HepG2 (cell line): ENCODE data around the gene PIMREG. TPM values are rescaled to one million over a fixed set of nuclear protein-coding genes. Genes with fewer than 3 reads are reported as not detected.

Experiments used
- ATAC-seq: fragments of 200-7000 bp; cut with Tn5 transposase; 3 replicates; pipeline ENCODE4 v1.9.1; 2020; ENCODE audit warnings: mild to moderate bottlenecking, moderate library complexity
- BruUV-seq: library from RNA; stranded (reverse); fragments of 400-500 nt; replicated peaks from 2 replicates; lab custom pipeline; 2021; lab: Mats Ljungman, UMichigan
- CTCF ChIA-PET: fragments of 300-600 bp; formaldehyde crosslinking; extraction: SDS; loops from one replicate; lab custom pipeline; 2021; ENCODE audit warnings: low total read pairs, inconsistent platforms, low intra/inter-chr PET ratio; lab: Yijun Ruan, JAX
- POLR2A ChIA-PET: fragments of 350-600 bp; sonication (Branson Sonifier 250); formaldehyde crosslinking; loops from one replicate; lab custom pipeline; 2020; ENCODE audit warnings: antibody characterized with exemption, inconsistent platforms; lab: Yijun Ruan, JAX
- DNase-seq: peaks from one replicate; pipeline ENCODE4 v3.0.0-alpha.2; 2015; ENCODE audit warnings: low spot score
- FAIRE-seq: peaks from 3 replicates; lab custom pipeline; 2011; peaks lifted over from hg19 to GRCh38; lab: Jason Lieb, UNC
- H2AFZ ChIP-seq: one replicate; pipeline ENCODE4 v1.6.1; 2011; ENCODE audit warnings: low read length, inconsistent platforms
- H3K27ac ChIP-seq: fragments of 300-600 bp; 3 replicates; pipeline ENCODE4 v1.8.0; 2011; ENCODE audit warnings: mixed run types, mild to moderate bottlenecking, mixed read lengths, low read length, inconsistent platforms; ENCODE audit not compliant: insufficient read depth; ENCODE audit errors: extremely low read length
- H3K27me3 ChIP-seq, 2 experiments: fragments of 200-600 bp in 1 of 2; 2 replicates in 1 of 2; 3 replicates in 1 of 2; pipeline versions ENCODE4 v1.6.0 to v1.8.0; 2011; ENCODE audit warnings: low read length in 2 of 2, mild to moderate bottlenecking in 2 of 2, moderate library complexity in 2 of 2, inconsistent platforms in 1 of 2; ENCODE audit not compliant: insufficient read depth in 2 of 2, control insufficient read depth in 1 of 2
- H3K36me3 ChIP-seq, 2 experiments: fragments of 200-600 bp in 1 of 2; replicated peaks in 1 of 2; 2 replicates in 1 of 2; 3 replicates in 1 of 2; pipeline versions ENCODE4 v1.5.1 to v1.8.0; 2011; ENCODE audit warnings: low read length in 2 of 2, inconsistent platforms in 1 of 2; ENCODE audit not compliant: insufficient read depth in 2 of 2, control insufficient read depth in 1 of 2
- H3K4me1 ChIP-seq: 2 replicates; pipeline ENCODE4 v1.5.1; 2012; ENCODE audit warnings: low read length, inconsistent platforms; ENCODE audit not compliant: insufficient read depth
- H3K4me2 ChIP-seq: 2 replicates; pipeline ENCODE4 v1.6.0; 2011; ENCODE audit warnings: low read depth, low read length, inconsistent platforms
- H3K4me3 ChIP-seq, 3 experiments: fragments of 200-600 bp in 1 of 3; sonication (generic), shearing (Covaris generic) in 1 of 3; replicated peaks in 1 of 3; 2 replicates each; pipeline ENCODE4 v1.5.1; 2011 to 2016; ENCODE audit warnings: low read length in 3 of 3, inconsistent platforms in 2 of 3, low read depth in 2 of 3, mild to moderate bottlenecking in 2 of 3, control low read depth in 1 of 3, mixed read lengths in 1 of 3; ENCODE audit not compliant: insufficient read depth in 1 of 3
- H3K79me2 ChIP-seq: one replicate; pipeline ENCODE4 v1.6.1; 2011; ENCODE audit warnings: low read length, inconsistent platforms; ENCODE audit not compliant: insufficient read depth
- H3K9ac ChIP-seq: 2 replicates; pipeline ENCODE4 v1.6.0; 2011; ENCODE audit warnings: mild to moderate bottlenecking, low read depth, low read length, inconsistent platforms; ENCODE audit not compliant: insufficient read depth
- H3K9me3 ChIP-seq: 2 replicates; pipeline ENCODE4 v1.5.1; 2012; ENCODE audit warnings: mild to moderate bottlenecking, low read length
- H4K20me1 ChIP-seq: 2 replicates; pipeline ENCODE4 v1.6.0; 2011; ENCODE audit warnings: inconsistent platforms, mild to moderate bottlenecking, low read length, moderate library complexity; ENCODE audit not compliant: insufficient read depth
- BORCS8-MEF2B ChIP-seq: sonication (generic); formaldehyde crosslinking; IDR thresholded peaks from 2 replicates; pipeline ENCODE4 v1.8.0; 2022; ENCODE audit warnings: mild to moderate bottlenecking, missing genetic modification reagents
- ETV5 ChIP-seq: IDR thresholded peaks from 2 replicates; pipeline ENCODE4 v1.6.1; 2018; ENCODE audit warnings: missing biosample characterization, missing genetic modification reagents, inconsistent platforms, borderline replicate concordance
- HNRNPUL1 ChIP-seq: fragments of 200-400 bp; formaldehyde crosslinking; IDR thresholded peaks from 2 replicates; pipeline ENCODE4 v1.6.1; 2017; ENCODE audit warnings: low read depth, mild to moderate bottlenecking, low read length, moderate library complexity
- SMAD9 ChIP-seq: sonication (generic); formaldehyde crosslinking; IDR thresholded peaks from 2 replicates; pipeline ENCODE4 v1.5.1; 2020; ENCODE audit warnings: mild to moderate bottlenecking, missing genetic modification reagents
- SP5 ChIP-seq: IDR thresholded peaks from 2 replicates; pipeline ENCODE4 v1.6.1; 2016; ENCODE audit warnings: low read depth, borderline replicate concordance
- TOE1 ChIP-seq: sonication (generic); formaldehyde crosslinking; IDR thresholded peaks from 2 replicates; pipeline ENCODE4 v1.4.0; 2020; ENCODE audit warnings: mild to moderate bottlenecking, missing genetic modification reagents
- ZC3H4 ChIP-seq: sonication (generic); formaldehyde crosslinking; IDR thresholded peaks from 2 replicates; pipeline ENCODE4 v1.4.0; 2020; ENCODE audit warnings: missing genetic modification reagents, borderline replicate concordance
- ZFP41 ChIP-seq: sonication (generic); formaldehyde crosslinking; IDR thresholded peaks from 2 replicates; pipeline ENCODE4 v1.4.0; 2020; ENCODE audit warnings: mild to moderate bottlenecking, missing genetic modification reagents, borderline replicate concordance
- ZNF160 ChIP-seq: sonication (generic); formaldehyde crosslinking; IDR thresholded peaks from 2 replicates; pipeline ENCODE4 v1.8.0; 2022; ENCODE audit warnings: mild to moderate bottlenecking, inconsistent platforms, missing genetic modification reagents
- ZNF543 ChIP-seq: sonication (generic); formaldehyde crosslinking; IDR thresholded peaks from 2 replicates; pipeline ENCODE4 v1.4.0; 2020; ENCODE audit warnings: mild to moderate bottlenecking, missing genetic modification reagents
- ZNF737 ChIP-seq: sonication (generic); formaldehyde crosslinking; IDR thresholded peaks from 2 replicates; pipeline ENCODE4 v1.5.0; 2020; ENCODE audit warnings: missing genetic modification reagents, mild to moderate bottlenecking, borderline replicate concordance
- WGBS: methylation state at CpG from one replicate; pipeline ENCODE4 v1.1.6; 2017; ENCODE audit warnings: low lambda C conversion rate; 5-methylcytosine and 5-hydroxymethylcytosine counted together
- in situ Hi-C: cut with HindIII; loops from 2 replicates; pipeline ENCODE4 v1.10.0; 2017; ENCODE audit warnings: low pct_unique_long_range_greater_than_20kb; ENCODE audit not compliant: extremely low pct_ligation_motif_present
- intact Hi-C: fragments of 100-400 bp; cut with micrococcal nuclease; formaldehyde crosslinking; loops from one replicate; pipeline ENCODE4 v1.10.0; 2022; ENCODE audit not compliant: unreplicated experiment
- polyA plus RNA-seq, 8 experiments: library from polyadenylated mRNA; depleted of rRNA in 3 of 8; stranded (reverse) in 7 of 8; unstranded in 1 of 8; fragments of >200 nt; fragmentation: Illumina TruSeq in 4 of 8; extraction: Trizol in 4 of 8; gene quantifications; 2 replicates each; pipeline versions ENCODE4 v1.2.1 to v1.2.3, GENCODE V29; 2011 to 2016; ENCODE audit warnings: low read depth in 4 of 8, missing spikeins in 1 of 8, mixed read lengths in 1 of 8; ENCODE audit not compliant: insufficient read depth in 1 of 8
- total RNA-seq, 5 experiments: library from RNA; depleted of rRNA; stranded (reverse); fragments of >200 nt; fragmentation: Illumina TruSeq; extraction: Trizol; gene quantifications; 2 replicates each; pipeline ENCODE4 v1.2.3, GENCODE V29; 2016; ENCODE audit warnings: low read depth in 1 of 5
- TF ChIP-seq, protein P1 (sequence below): sonication (generic); formaldehyde crosslinking; IDR thresholded peaks from 2 replicates; pipeline ENCODE4 v1.5.1; 2020; ENCODE audit warnings: missing genetic modification reagents, mild to moderate bottlenecking, borderline replicate concordance
- TF ChIP-seq, protein P2 (sequence below): sonication (generic); formaldehyde crosslinking; IDR thresholded peaks from 2 replicates; pipeline ENCODE4 v1.8.0; 2022; ENCODE audit warnings: mild to moderate bottlenecking, missing genetic modification reagents; ENCODE audit not compliant: insufficient replicate concordance
- TF ChIP-seq, protein P3 (sequence below): IDR thresholded peaks from 2 replicates; pipeline ENCODE4 v1.6.1; 2016; ENCODE audit warnings: missing compliant biosample characterization, missing genetic modification reagents, borderline replicate concordance
- TF ChIP-seq, protein P4 (sequence below): IDR thresholded peaks from 2 replicates; pipeline ENCODE4 v1.6.1; 2016; ENCODE audit warnings: missing genetic modification reagents, missing compliant biosample characterization

The PIMREG gene
- total and polyA plus RNA-seq, 2 of the 13 experiments (the other 11 are each of a cell fraction or from before 2014, with no cell fraction given): 15.6 to 30.3 TPM

DNA sequence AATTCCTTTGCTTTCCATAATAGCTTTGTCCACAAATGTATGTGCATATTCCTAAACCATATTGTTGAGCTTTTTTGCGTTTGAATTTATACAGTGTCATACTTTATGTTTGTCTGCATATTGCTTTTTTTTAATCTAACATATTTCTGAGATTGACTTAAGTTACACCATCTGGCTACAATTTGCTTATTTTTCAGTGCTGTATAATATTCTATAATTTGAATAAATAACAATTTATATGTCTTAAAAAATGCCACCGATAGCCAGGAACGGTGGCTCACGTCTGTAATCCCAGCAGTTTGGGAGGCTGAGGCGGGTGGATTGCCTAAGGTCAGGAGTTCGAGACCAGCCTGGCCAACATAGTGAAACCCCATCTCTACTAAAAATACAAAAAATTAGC, 1.5 kb upstream of the PIMREG start:
- CTCF ChIA-PET: no interaction called here
- BruUV-seq: no TSS peak
- POLR2A ChIA-PET: no interaction called here

More for the DNA sequence above, 1.5 kb upstream of the PIMREG start:
- H2AFZ ChIP-seq: no peak overlapping the region
- no peaks in the 10 kb centered on the region; a peak in 2 of 5 replicates for H3K36me3 ChIP-seq
- H3K9me3 ChIP-seq: no peaks in the 10 kb centered on the region
- 64% methylated on average over 6 of the region's 6 CpGs for WGBS
- H3K4me1 ChIP-seq: peaks cover 33% of the 10 kb centered on the region
- in situ Hi-C loops (no loop called here), intact Hi-C loops (no loop called here)
- H3K4me3 ChIP-seq: no peak overlapping the region
- no peak overlapping the region for H3K4me2 ChIP-seq
- H3K9ac ChIP-seq: no peak overlapping the region
- DNase-seq (no peak), ATAC-seq (no peak), FAIRE-seq (no peak)
- H3K79me2 ChIP-seq: no peaks in the 10 kb centered on the region
- TF ChIP-seq ZNF737 (no peak), ZC3H4 (CRISPR knock-in tag) (no peak), ZFP41 (no peak), BORCS8-MEF2B (CRISPR knock-in tag) (no peak), ZNF543 (CRISPR knock-in tag) (no peak), ETV5 (CRISPR knock-in tag) (no peak), TOE1 (no peak), SP5 (CRISPR knock-in tag) (no peak), HNRNPUL1 (no peak), SMAD9 (CRISPR knock-in tag) (no peak), ZNF160 (CRISPR knock-in tag) (no peak)
- TF ChIP-seq, protein P1, sequence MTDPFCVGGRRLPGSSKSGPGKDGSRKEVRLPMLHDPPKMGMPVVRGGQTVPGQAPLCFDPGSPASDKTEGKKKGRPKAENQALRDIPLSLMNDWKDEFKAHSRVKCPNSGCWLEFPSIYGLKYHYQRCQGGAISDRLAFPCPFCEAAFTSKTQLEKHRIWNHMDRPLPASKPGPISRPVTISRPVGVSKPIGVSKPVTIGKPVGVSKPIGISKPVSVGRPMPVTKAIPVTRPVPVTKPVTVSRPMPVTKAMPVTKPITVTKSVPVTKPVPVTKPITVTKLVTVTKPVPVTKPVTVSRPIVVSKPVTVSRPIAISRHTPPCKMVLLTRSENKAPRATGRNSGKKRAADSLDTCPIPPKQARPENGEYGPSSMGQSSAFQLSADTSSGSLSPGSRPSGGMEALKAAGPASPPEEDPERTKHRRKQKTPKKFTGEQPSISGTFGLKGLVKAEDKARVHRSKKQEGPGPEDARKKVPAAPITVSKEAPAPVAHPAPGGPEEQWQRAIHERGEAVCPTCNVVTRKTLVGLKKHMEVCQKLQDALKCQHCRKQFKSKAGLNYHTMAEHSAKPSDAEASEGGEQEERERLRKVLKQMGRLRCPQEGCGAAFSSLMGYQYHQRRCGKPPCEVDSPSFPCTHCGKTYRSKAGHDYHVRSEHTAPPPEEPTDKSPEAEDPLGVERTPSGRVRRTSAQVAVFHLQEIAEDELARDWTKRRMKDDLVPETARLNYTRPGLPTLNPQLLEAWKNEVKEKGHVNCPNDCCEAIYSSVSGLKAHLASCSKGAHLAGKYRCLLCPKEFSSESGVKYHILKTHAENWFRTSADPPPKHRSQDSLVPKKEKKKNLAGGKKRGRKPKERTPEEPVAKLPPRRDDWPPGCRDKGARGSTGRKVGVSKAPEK: no peak
- TF ChIP-seq, protein P2, sequence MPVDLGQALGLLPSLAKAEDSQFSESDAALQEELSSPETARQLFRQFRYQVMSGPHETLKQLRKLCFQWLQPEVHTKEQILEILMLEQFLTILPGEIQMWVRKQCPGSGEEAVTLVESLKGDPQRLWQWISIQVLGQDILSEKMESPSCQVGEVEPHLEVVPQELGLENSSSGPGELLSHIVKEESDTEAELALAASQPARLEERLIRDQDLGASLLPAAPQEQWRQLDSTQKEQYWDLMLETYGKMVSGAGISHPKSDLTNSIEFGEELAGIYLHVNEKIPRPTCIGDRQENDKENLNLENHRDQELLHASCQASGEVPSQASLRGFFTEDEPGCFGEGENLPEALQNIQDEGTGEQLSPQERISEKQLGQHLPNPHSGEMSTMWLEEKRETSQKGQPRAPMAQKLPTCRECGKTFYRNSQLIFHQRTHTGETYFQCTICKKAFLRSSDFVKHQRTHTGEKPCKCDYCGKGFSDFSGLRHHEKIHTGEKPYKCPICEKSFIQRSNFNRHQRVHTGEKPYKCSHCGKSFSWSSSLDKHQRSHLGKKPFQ: no peak
- TF ChIP-seq, protein P3, sequence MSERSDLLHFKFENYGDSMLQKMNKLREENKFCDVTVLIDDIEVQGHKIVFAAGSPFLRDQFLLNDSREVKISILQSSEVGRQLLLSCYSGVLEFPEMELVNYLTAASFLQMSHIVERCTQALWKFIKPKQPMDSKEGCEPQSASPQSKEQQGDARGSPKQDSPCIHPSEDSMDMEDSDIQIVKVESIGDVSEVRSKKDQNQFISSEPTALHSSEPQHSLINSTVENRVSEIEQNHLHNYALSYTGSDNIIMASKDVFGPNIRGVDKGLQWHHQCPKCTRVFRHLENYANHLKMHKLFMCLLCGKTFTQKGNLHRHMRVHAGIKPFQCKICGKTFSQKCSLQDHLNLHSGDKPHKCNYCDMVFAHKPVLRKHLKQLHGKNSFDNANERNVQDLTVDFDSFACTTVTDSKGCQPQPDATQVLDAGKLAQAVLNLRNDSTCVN (CRISPR knock-in tag): no peak
- TF ChIP-seq, protein P4, sequence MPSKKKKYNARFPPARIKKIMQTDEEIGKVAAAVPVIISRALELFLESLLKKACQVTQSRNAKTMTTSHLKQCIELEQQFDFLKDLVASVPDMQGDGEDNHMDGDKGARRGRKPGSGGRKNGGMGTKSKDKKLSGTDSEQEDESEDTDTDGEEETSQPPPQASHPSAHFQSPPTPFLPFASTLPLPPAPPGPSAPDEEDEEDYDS (CRISPR knock-in tag): no peak
- H4K20me1 ChIP-seq: no peaks in the 10 kb centered on the region
- H3K27me3 ChIP-seq: no peaks in the 10 kb centered on the region; a peak in 1 of 5 replicates
- H3K27ac ChIP-seq: no peak overlapping the region
